ENCODE measurements around the gene WBP1. TPM values are rescaled to one million over a fixed set of nuclear protein-coding genes. Genes with fewer than 3 reads are reported as not detected.
"Not testable (repeated sequence)": the region's sequence is repeated elsewhere in the genome, so short reads cannot be mapped to it uniquely, and the experiment has no call there.

Gene WBP1
- total RNA-seq, 1 experiment from 2014 or later, result 67.6 TPM

DNA sequence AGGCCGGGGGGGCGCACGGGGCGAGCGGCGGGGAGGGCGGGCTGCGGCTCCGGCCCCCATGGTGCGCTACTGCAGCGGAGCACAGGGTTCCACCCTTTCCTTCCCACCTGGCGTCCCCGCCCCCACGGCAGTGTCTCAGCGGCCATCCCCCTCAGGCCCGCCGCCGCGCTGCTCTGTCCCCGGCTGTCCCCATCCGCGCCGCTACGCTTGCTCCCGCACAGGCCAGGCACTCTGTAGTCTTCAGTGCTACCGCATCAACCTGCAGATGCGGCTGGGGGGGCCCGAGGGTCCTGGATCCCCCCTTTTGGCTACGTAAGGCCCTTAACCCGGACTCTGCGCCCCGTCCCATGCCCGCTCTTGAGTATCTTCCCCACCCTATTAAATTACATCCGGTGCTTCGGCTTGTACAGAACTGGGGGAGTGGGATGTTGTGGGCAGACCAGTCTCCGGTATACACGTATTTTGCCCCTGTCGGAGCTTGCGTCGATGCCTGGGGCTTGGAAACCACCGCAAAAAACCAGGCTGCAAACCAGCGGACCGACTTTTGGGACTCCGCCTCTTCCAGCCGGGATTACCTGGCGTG, 598 bp upstream of the WBP1 start:
- ATAC-seq (peak; percentile 64), DNase-seq (ENCODE audit: low read depth, low spot score) (no peak)
- TF ChIP-seq TCF7L2 (IDR thresholded peaks at IDR 0.05; ENCODE audit: low read depth, low read length) (no peak), POLR2AphosphoS5 (IDR thresholded peaks at IDR 0.05; ENCODE audit: low read depth, low read length) (peak; percentile 59; the same call in 1 of the 2 replicates), SIN3A (IDR thresholded peaks at IDR 0.05; ENCODE audit: borderline replicate concordance, insufficient read depth, low read depth, low read length) (no peak)
- TF ChIP-seq, protein P1, sequence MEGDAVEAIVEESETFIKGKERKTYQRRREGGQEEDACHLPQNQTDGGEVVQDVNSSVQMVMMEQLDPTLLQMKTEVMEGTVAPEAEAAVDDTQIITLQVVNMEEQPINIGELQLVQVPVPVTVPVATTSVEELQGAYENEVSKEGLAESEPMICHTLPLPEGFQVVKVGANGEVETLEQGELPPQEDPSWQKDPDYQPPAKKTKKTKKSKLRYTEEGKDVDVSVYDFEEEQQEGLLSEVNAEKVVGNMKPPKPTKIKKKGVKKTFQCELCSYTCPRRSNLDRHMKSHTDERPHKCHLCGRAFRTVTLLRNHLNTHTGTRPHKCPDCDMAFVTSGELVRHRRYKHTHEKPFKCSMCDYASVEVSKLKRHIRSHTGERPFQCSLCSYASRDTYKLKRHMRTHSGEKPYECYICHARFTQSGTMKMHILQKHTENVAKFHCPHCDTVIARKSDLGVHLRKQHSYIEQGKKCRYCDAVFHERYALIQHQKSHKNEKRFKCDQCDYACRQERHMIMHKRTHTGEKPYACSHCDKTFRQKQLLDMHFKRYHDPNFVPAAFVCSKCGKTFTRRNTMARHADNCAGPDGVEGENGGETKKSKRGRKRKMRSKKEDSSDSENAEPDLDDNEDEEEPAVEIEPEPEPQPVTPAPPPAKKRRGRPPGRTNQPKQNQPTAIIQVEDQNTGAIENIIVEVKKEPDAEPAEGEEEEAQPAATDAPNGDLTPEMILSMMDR (IDR thresholded peaks at IDR 0.05), result no peak
- TF ChIP-seq, protein P2, sequence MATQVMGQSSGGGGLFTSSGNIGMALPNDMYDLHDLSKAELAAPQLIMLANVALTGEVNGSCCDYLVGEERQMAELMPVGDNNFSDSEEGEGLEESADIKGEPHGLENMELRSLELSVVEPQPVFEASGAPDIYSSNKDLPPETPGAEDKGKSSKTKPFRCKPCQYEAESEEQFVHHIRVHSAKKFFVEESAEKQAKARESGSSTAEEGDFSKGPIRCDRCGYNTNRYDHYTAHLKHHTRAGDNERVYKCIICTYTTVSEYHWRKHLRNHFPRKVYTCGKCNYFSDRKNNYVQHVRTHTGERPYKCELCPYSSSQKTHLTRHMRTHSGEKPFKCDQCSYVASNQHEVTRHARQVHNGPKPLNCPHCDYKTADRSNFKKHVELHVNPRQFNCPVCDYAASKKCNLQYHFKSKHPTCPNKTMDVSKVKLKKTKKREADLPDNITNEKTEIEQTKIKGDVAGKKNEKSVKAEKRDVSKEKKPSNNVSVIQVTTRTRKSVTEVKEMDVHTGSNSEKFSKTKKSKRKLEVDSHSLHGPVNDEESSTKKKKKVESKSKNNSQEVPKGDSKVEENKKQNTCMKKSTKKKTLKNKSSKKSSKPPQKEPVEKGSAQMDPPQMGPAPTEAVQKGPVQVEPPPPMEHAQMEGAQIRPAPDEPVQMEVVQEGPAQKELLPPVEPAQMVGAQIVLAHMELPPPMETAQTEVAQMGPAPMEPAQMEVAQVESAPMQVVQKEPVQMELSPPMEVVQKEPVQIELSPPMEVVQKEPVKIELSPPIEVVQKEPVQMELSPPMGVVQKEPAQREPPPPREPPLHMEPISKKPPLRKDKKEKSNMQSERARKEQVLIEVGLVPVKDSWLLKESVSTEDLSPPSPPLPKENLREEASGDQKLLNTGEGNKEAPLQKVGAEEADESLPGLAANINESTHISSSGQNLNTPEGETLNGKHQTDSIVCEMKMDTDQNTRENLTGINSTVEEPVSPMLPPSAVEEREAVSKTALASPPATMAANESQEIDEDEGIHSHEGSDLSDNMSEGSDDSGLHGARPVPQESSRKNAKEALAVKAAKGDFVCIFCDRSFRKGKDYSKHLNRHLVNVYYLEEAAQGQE (IDR thresholded peaks at IDR 0.05; ENCODE audit: insufficient read depth in 1 of 2, low read depth in 2 of 2, low read length in 1 of 2), result no peak
- H3K4me1 ChIP-seq (ENCODE audit: control insufficient read depth, insufficient read depth, low read length), result peaks cover 20% of the 10 kb centered on the region
- H3K27me3 ChIP-seq (ENCODE audit: control insufficient read depth, insufficient read depth, low read length), result no peaks in the 10 kb centered on the region
- no TSS peak for BruUV-seq (replicated peaks)
- intact Hi-C loops (cut with micrococcal nuclease; ENCODE audit: unreplicated experiment) (no loop called here), in situ Hi-C loops (cut with HindIII; ENCODE audit: low pct_unique_long_range_greater_than_20kb, low sequenced_read_pairs) (no loop called here)
- peak overlapping the region; percentile 91 to 100 for H3K4me3 ChIP-seq (ENCODE audit: low read depth in 2 of 2, low read length in 2 of 2)
- H3K27ac ChIP-seq (ENCODE audit: low read length), result peak overlapping the region; percentile 90
- ChIA-PET POLR2A (interaction anchor here (0.6 to 1.2 kb wide), 3 partner anchors 17 to 43 kb away, joined by 3 to 4 read pairs (median 3); no protein-coding TSS in a partner anchor), CTCF (no interaction called here)
- H3K36me3 ChIP-seq (ENCODE audit: control insufficient read depth, insufficient read depth, low read length), result peaks cover 4% of the 10 kb centered on the region; the same call in 1 of the 2 replicates
- H3K9me3 ChIP-seq (ENCODE audit: control insufficient read depth, insufficient read depth, low read depth, low read length), result no peaks in the 10 kb centered on the region

DNA sequence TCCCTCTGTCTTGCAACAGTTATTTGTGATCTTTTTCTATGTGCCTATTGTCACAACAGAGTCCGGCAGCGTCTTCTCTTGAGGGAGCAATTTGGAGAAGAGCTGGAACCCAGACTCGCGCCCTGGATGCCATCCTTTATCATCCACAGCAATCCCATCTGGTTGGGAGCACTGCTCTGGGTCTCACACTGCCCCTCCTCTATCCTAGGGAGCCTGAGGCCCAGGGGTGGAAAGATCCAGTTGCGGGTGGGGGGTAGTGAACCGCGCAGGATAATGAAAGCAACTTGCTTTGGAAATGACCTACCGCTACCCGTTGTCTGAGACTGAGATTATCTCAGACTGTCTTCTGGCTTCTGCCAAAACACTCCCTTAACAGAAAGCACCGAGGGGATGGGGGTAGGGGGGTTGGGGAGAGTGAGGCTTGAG, 713 bp downstream of the WBP1 start:
- in situ Hi-C loops (cut with HindIII; ENCODE audit: low pct_unique_long_range_greater_than_20kb, low sequenced_read_pairs), result no loop called here
- POLR2A ChIA-PET, result interaction anchor here (0.5 to 1.2 kb wide), 3 partner anchors 15 to 42 kb away, joined by 3 to 9 read pairs (median 3); no protein-coding TSS in a partner anchor
- peaks cover 6% of the 10 kb centered on the region; the same call in 1 of the 2 replicates for H3K36me3 ChIP-seq (ENCODE audit: control insufficient read depth, insufficient read depth, low read length)
- CTCF ChIA-PET, result interaction anchor here (0.7 kb wide), 1 partner anchor 67 kb away, joined by 3 read pairs; no protein-coding TSS in a partner anchor
- DNase-seq (ENCODE audit: low read depth, low spot score), result no peak
- no peak for ATAC-seq
- TF ChIP-seq TCF7L2 (IDR thresholded peaks at IDR 0.05; ENCODE audit: low read depth, low read length) (no peak), SIN3A (IDR thresholded peaks at IDR 0.05; ENCODE audit: borderline replicate concordance, insufficient read depth, low read depth, low read length) (no peak), POLR2AphosphoS5 (IDR thresholded peaks at IDR 0.05; ENCODE audit: low read depth, low read length) (no peak)
- TF ChIP-seq, protein P1 (IDR thresholded peaks at IDR 0.05), result no peak
- TF ChIP-seq, protein P2 (IDR thresholded peaks at IDR 0.05; ENCODE audit: insufficient read depth in 1 of 2, low read depth in 2 of 2, low read length in 1 of 2), result no peak
- H3K27ac ChIP-seq (ENCODE audit: low read length), result peak overlapping the region; percentile 99
- no TSS peak for BruUV-seq (replicated peaks)
- peak overlapping the region; percentile 95 to 100 for H3K4me3 ChIP-seq (ENCODE audit: low read depth in 2 of 2, low read length in 2 of 2)
- intact Hi-C loops (cut with micrococcal nuclease; ENCODE audit: unreplicated experiment), result no loop called here
- H3K4me1 ChIP-seq (ENCODE audit: control insufficient read depth, insufficient read depth, low read length), result peaks cover 20% of the 10 kb centered on the region
- no peaks in the 10 kb centered on the region for H3K9me3 ChIP-seq (ENCODE audit: control insufficient read depth, insufficient read depth, low read depth, low read length)
- no peaks in the 10 kb centered on the region for H3K27me3 ChIP-seq (ENCODE audit: control insufficient read depth, insufficient read depth, low read length)

DNA sequence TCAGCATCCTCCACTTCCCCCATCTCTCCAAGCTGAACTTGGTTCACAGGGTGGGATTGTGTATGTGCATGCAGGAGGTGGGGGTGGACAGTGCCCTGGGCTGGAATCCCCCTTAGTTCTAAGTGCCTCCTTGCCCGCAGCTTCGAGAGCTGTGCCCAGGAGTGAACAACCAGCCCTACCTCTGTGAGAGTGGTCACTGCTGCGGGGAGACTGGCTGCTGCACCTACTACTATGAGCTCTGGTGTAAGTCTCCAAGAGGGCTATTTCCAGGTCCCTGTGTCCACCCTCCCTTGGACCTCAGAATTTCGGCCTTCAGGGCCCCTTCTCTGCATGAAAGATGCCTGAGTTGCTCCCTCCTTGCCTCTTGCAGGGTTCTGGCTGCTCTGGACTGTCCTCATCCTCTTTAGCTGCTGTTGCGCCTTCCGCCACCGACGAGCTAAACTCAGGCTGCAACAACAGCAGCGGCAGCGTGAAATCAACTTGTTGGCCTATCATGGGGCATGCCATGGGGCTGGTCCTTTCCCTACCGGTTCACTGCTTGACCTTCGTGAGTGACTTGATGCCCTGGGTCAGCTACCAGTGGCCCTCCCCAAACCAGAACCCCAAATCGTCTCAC, 1.4 kb downstream of the WBP1 start:
- in situ Hi-C loops (cut with HindIII; ENCODE audit: low pct_unique_long_range_greater_than_20kb, low sequenced_read_pairs); CTCF ChIA-PET; BruUV-seq (replicated peaks); H3K27me3 ChIP-seq (ENCODE audit: control insufficient read depth, insufficient read depth, low read length); ATAC-seq; intact Hi-C loops (cut with micrococcal nuclease; ENCODE audit: unreplicated experiment); H3K36me3 ChIP-seq (ENCODE audit: control insufficient read depth, insufficient read depth, low read length); H3K9me3 ChIP-seq (ENCODE audit: control insufficient read depth, insufficient read depth, low read depth, low read length); DNase-seq (ENCODE audit: low read depth, low spot score): not testable (repeated sequence)
- Histone ChIP-seq H3K4me1 (ENCODE audit: control insufficient read depth, insufficient read depth, low read length) (peaks cover 20% of the 10 kb centered on the region), H3K4me3 (ENCODE audit: low read depth in 2 of 2, low read length in 2 of 2) (peak overlapping the region; percentile 95 to 100), H3K27ac (ENCODE audit: low read length) (peak overlapping the region; percentile 70)
- POLR2A ChIA-PET, result interaction anchor here (0.6 kb wide), 1 partner anchor 18 kb away, joined by 5 read pairs; no protein-coding TSS in a partner anchor
